RCC 7860 (cell line): ENCODE data around the gene SLC34A2.
A peak's percentile ranks its signal among the peaks of the same experiment; 100 is the strongest.
"Not testable (repeated sequence)": the region's sequence is repeated elsewhere in the genome, so short reads cannot be mapped to it uniquely, and the experiment has no call there.

Experiments used
- DNase-seq: peaks from one replicate; pipeline ENCODE4 v3.0.0-alpha.2; 2015; ENCODE audit warnings: low spot score
- FAIRE-seq: peaks from 2 replicates; lab custom pipeline; 2012; peaks lifted over from hg19 to GRCh38; lab: Jason Lieb, UNC

SLC34A2 gene

GRCh38 chr4:25658777-25659176, 3.1 kb downstream of the SLC34A2 start:
- FAIRE-seq = no peak

GRCh38 chr4:25661441-25661840, 5.8 kb downstream of the SLC34A2 start:
- DNase-seq, FAIRE-seq: not testable (repeated sequence)

More at GRCh38 chr4:25658777-25659176, 3.1 kb downstream of the SLC34A2 start:
- no peak for DNase-seq

GRCh38 chr4:25662306-25662705, 6.7 kb downstream of the SLC34A2 start:
- DNase-seq (no peak), FAIRE-seq (no peak)

- FAIRE-seq (no peak), DNase-seq (no peak)
Measured at GRCh38 chr4:25663781-25664180, 8.1 kb downstream of the SLC34A2 start.

GRCh38 chr4:25666031-25666630, 10.5 kb downstream of the SLC34A2 start:
- DNase-seq (no peak), FAIRE-seq (no peak)

GRCh38 chr4:25667931-25668557, 12.4 kb downstream of the SLC34A2 start:
- no peak for FAIRE-seq
- no peak for DNase-seq

- DNase-seq (no peak), FAIRE-seq (no peak)
Measured at GRCh38 chr4:25670991-25671390, 15.3 kb downstream of the SLC34A2 start.

- no peak for FAIRE-seq
- no peak for DNase-seq
Measured at GRCh38 chr4:25672756-25673155, 17.1 kb downstream of the SLC34A2 start.

- FAIRE-seq = no peak
- no peak for DNase-seq
Measured at GRCh38 chr4:25674386-25674785, 18.7 kb downstream of the SLC34A2 start.

- DNase-seq = no peak
- no peak for FAIRE-seq
Measured at GRCh38 chr4:25676221-25676620, 20.6 kb downstream of the SLC34A2 start.

- DNase-seq (no peak), FAIRE-seq (no peak)
Measured at GRCh38 chr4:25677157-25677556, 21.5 kb downstream of the SLC34A2 start.

GRCh38 chr4:25677943-25678342, 22.3 kb downstream of the SLC34A2 start:
- no peak for DNase-seq
- FAIRE-seq = no peak

- FAIRE-seq (no peak), DNase-seq (no peak)
Measured at GRCh38 chr4:25687773-25688172, 32.1 kb downstream of the SLC34A2 start.

GRCh38 chr4:25694466-25694865, 38.8 kb downstream of the SLC34A2 start:
- DNase-seq (peak; percentile 40), FAIRE-seq (no peak)

- FAIRE-seq (no peak), DNase-seq (no peak)
Measured at GRCh38 chr4:25696409-25696808, 40.8 kb downstream of the SLC34A2 start.

GRCh38 chr4:25697516-25697915, 41.9 kb downstream of the SLC34A2 start:
- FAIRE-seq (no peak), DNase-seq (no peak)

- DNase-seq (no peak), FAIRE-seq (no peak)
Measured at GRCh38 chr4:25700661-25701060, 45.0 kb downstream of the SLC34A2 start.

- DNase-seq = peak; percentile 30
- peak; percentile 70 for FAIRE-seq
Measured at GRCh38 chr4:25702848-25703247, 47.2 kb downstream of the SLC34A2 start.

- DNase-seq (peak; percentile 45), FAIRE-seq (peak; percentile 90)
Measured at GRCh38 chr4:25703731-25704388, 48.2 kb downstream of the SLC34A2 start.

GRCh38 chr4:25704516-25704915, 48.9 kb downstream of the SLC34A2 start:
- no peak for DNase-seq
- FAIRE-seq = no peak

- DNase-seq (no peak), FAIRE-seq (no peak)
Measured at GRCh38 chr4:25710637-25711036, 55.0 kb downstream of the SLC34A2 start.

- FAIRE-seq (no peak), DNase-seq (no peak)
Measured at GRCh38 chr4:25712611-25713010, 57.0 kb downstream of the SLC34A2 start.
